ENCODE data around the gene MAP4K2. TPM values are rescaled to one million over a fixed set of nuclear protein-coding genes. Genes with fewer than 3 reads are reported as not detected.
A peak's percentile ranks its signal among the peaks of the same experiment; 100 is the strongest.

Gene MAP4K2
- total and polyA plus RNA-seq, 2 experiments from 2014 or later: 16.1 to 35.9 TPM

GRCh38 chr11:64802370-64803157 lies 450 bp downstream of the MAP4K2 start:
- Histone ChIP-seq H3K4me3 (peak overlapping the region; percentile 70), H3K9me3 (ENCODE audit: low read depth) (no peaks in the 10 kb centered on the region), H3K27ac (no peak overlapping the region), H3K36me3 (peaks cover 21% of the 10 kb centered on the region), H3K27me3 (no peaks in the 10 kb centered on the region), H3K4me1 (ENCODE audit: low read depth) (peaks cover 6% of the 10 kb centered on the region)
- no peak for TF ChIP-seq CTCF (IDR thresholded peaks at IDR 0.05; ENCODE audit: low read depth, low read length)
- no peak for DNase-seq (ENCODE audit: low read depth in 1 of 2, low spot score in 1 of 2)

- no peak for TF ChIP-seq CTCF (IDR thresholded peaks at IDR 0.05; ENCODE audit: low read depth, low read length)
- no peak for DNase-seq (ENCODE audit: low read depth in 1 of 2, low spot score in 1 of 2)
Measured at GRCh38 chr11:64801561-64802369, 1.2 kb downstream of the MAP4K2 start.

GRCh38 chr11:64801158-64801464 lies 1.9 kb downstream of the MAP4K2 start:
- H3K27ac ChIP-seq: no peak overlapping the region
- H3K4me3 ChIP-seq: no peak overlapping the region
- no peaks in the 10 kb centered on the region for H3K9me3 ChIP-seq (ENCODE audit: low read depth)
- no peaks in the 10 kb centered on the region for H3K27me3 ChIP-seq
- peaks cover 6% of the 10 kb centered on the region for H3K4me1 ChIP-seq (ENCODE audit: low read depth)
- no peak for DNase-seq (ENCODE audit: low read depth in 1 of 2, low spot score in 1 of 2)
- no peak for TF ChIP-seq CTCF (IDR thresholded peaks at IDR 0.05; ENCODE audit: low read depth, low read length)
- peaks cover 18% of the 10 kb centered on the region for H3K36me3 ChIP-seq

More at GRCh38 chr11:64801561-64802369, 1.2 kb downstream of the MAP4K2 start:
- H3K9me3 ChIP-seq (ENCODE audit: low read depth): no peaks in the 10 kb centered on the region
- no peak overlapping the region for H3K27ac ChIP-seq
- H3K4me1 ChIP-seq (ENCODE audit: low read depth): peaks cover 6% of the 10 kb centered on the region
- peaks cover 21% of the 10 kb centered on the region for H3K36me3 ChIP-seq
- H3K4me3 ChIP-seq: no peak overlapping the region
- H3K27me3 ChIP-seq: no peaks in the 10 kb centered on the region

GRCh38 chr11:64800303-64801157 lies 2.5 kb downstream of the MAP4K2 start:
- H3K4me1 ChIP-seq (ENCODE audit: low read depth): peaks cover 6% of the 10 kb centered on the region
- TF ChIP-seq CTCF (IDR thresholded peaks at IDR 0.05; ENCODE audit: low read depth, low read length): no peak
- no peaks in the 10 kb centered on the region for H3K27me3 ChIP-seq
- no peak for DNase-seq (ENCODE audit: low read depth in 1 of 2, low spot score in 1 of 2)
- no peak overlapping the region for H3K4me3 ChIP-seq
- peaks cover 12% of the 10 kb centered on the region for H3K36me3 ChIP-seq
- H3K9me3 ChIP-seq (ENCODE audit: low read depth): no peaks in the 10 kb centered on the region
- H3K27ac ChIP-seq: no peak overlapping the region

- no peak for DNase-seq (ENCODE audit: low read depth in 1 of 2, low spot score in 1 of 2)
- no peaks in the 10 kb centered on the region for H3K9me3 ChIP-seq (ENCODE audit: low read depth)
- peaks cover 6% of the 10 kb centered on the region for H3K4me1 ChIP-seq (ENCODE audit: low read depth)
- H3K27me3 ChIP-seq: no peaks in the 10 kb centered on the region
- peaks cover 4% of the 10 kb centered on the region for H3K36me3 ChIP-seq
- TF ChIP-seq CTCF (IDR thresholded peaks at IDR 0.05; ENCODE audit: low read depth, low read length): no peak
- H3K27ac ChIP-seq: no peak overlapping the region
- H3K4me3 ChIP-seq: no peak overlapping the region
Measured at GRCh38 chr11:64799623-64800302, 3.3 kb downstream of the MAP4K2 start.
